Stimulated activated naive CD8-positive, alpha-beta T cell treated with anti-CD3 and anti-CD28 coated beads, Interleukin-15, Interleukin-2, amounts not matched to agents 100 ng/mL and 50 ng/mL, for 24 hours (primary cell): ENCODE results near the gene PSMC6.
"Not testable (repeated sequence)": the region's sequence is repeated elsewhere in the genome, so short reads cannot be mapped to it uniquely, and the experiment has no call there.

ENCODE experiments used
- H3K27ac Mint-ChIP-seq: one replicate; pipeline ENCODE4 v1.8.0; 2021; ENCODE audit warnings: mild to moderate bottlenecking, mixed read lengths
- H3K27me3 Mint-ChIP-seq: one replicate; pipeline ENCODE4 v1.8.0; 2021; ENCODE audit warnings: mixed read lengths
- H3K36me3 Mint-ChIP-seq: one replicate; pipeline ENCODE4 v1.8.0; 2021; ENCODE audit warnings: low read depth, mixed read lengths
- H3K4me1 Mint-ChIP-seq: one replicate; pipeline ENCODE4 v1.8.0; 2021; ENCODE audit warnings: low read depth, mixed read lengths
- H3K4me3 Mint-ChIP-seq: one replicate; pipeline ENCODE4 v1.8.0; 2021; ENCODE audit warnings: mild to moderate bottlenecking, mixed read lengths
- H3K9me3 Mint-ChIP-seq: one replicate; pipeline ENCODE4 v1.8.0; 2021; ENCODE audit warnings: mixed read lengths

The PSMC6 gene

GRCh38 chr14:52695481-52696091 lies 11.4 kb upstream of the PSMC6 start, which contains the start of gene ERO1A:
Gene ERO1A (minus strand): TSS chr14:52695558. CDS start chr14:52695481, 77 bp downstream.
- peak within 1 kb of the TSS; percentile 99 for H3K4me3 Mint-ChIP-seq
- H3K36me3 Mint-ChIP-seq, result peaks cover 25% of the 10 kb centered on the region
- H3K9me3 Mint-ChIP-seq, result no peaks in the 10 kb centered on the region

GRCh38 chr14:52700701-52701172 lies 6.3 kb upstream of the PSMC6 start:
- no peaks in the 10 kb centered on the region for H3K36me3 Mint-ChIP-seq
- H3K27ac Mint-ChIP-seq, result no peak overlapping the region
- no peaks in the 10 kb centered on the region for H3K9me3 Mint-ChIP-seq
- no peaks in the 10 kb centered on the region for H3K27me3 Mint-ChIP-seq
- no peak overlapping the region for H3K4me3 Mint-ChIP-seq
- peaks cover 13% of the 10 kb centered on the region for H3K4me1 Mint-ChIP-seq

More at GRCh38 chr14:52695481-52696091, 11.4 kb upstream of the PSMC6 start, which contains the start of gene ERO1A:
- H3K27me3 Mint-ChIP-seq, result no peaks in the 10 kb centered on the region
- H3K27ac Mint-ChIP-seq, result peak within 1 kb of the TSS; percentile 99
- peaks cover 42% of the 10 kb centered on the region for H3K4me1 Mint-ChIP-seq

GRCh38 chr14:52701223-52701622 lies 5.8 kb upstream of the PSMC6 start:
- no peak overlapping the region for H3K4me3 Mint-ChIP-seq

GRCh38 chr14:52703225-52703624 lies 3.8 kb upstream of the PSMC6 start:
- Mint-ChIP-seq H3K36me3 (peaks cover 12% of the 10 kb centered on the region), H3K27me3 (no peaks in the 10 kb centered on the region), H3K27ac (no peak overlapping the region), H3K9me3 (no peaks in the 10 kb centered on the region), H3K4me1 (peaks cover 34% of the 10 kb centered on the region), H3K4me3 (no peak overlapping the region)

More at GRCh38 chr14:52701223-52701622, 5.8 kb upstream of the PSMC6 start:
- Mint-ChIP-seq H3K27me3 (no peaks in the 10 kb centered on the region), H3K36me3 (no peaks in the 10 kb centered on the region), H3K27ac (no peak overlapping the region), H3K9me3 (no peaks in the 10 kb centered on the region), H3K4me1 (peaks cover 17% of the 10 kb centered on the region)

- Mint-ChIP-seq H3K27ac (no peak overlapping the region), H3K36me3 (peaks cover 16% of the 10 kb centered on the region), H3K4me3 (no peak overlapping the region), H3K27me3 (no peaks in the 10 kb centered on the region), H3K9me3 (no peaks in the 10 kb centered on the region), H3K4me1 (peaks cover 38% of the 10 kb centered on the region)
These were observed 3.3 kb upstream of the PSMC6 start for GRCh38 chr14:52703664-52704063.

GRCh38 chr14:52706286-52706685 lies 714 bp upstream of the PSMC6 start:
- Mint-ChIP-seq H3K4me3 (peak overlapping the region; percentile 100), H3K9me3 (no peaks in the 10 kb centered on the region), H3K4me1 (peaks cover 58% of the 10 kb centered on the region), H3K27me3 (no peaks in the 10 kb centered on the region), H3K27ac (peak overlapping the region; percentile 99), H3K36me3 (peaks cover 43% of the 10 kb centered on the region)

GRCh38 chr14:52711666-52712065 lies 4.7 kb downstream of the PSMC6 start:
- Mint-ChIP-seq H3K4me1 (peaks cover 57% of the 10 kb centered on the region), H3K27me3 (no peaks in the 10 kb centered on the region), H3K27ac (peak overlapping the region; percentile 28), H3K9me3 (no peaks in the 10 kb centered on the region), H3K4me3 (no peak overlapping the region), H3K36me3 (peaks cover 88% of the 10 kb centered on the region)

- Mint-ChIP-seq H3K36me3 (peaks cover 75% of the 10 kb centered on the region), H3K4me3 (no peak overlapping the region), H3K9me3 (no peaks in the 10 kb centered on the region), H3K27ac (no peak overlapping the region), H3K4me1 (peaks cover 15% of the 10 kb centered on the region), H3K27me3 (no peaks in the 10 kb centered on the region)
These were observed 9.2 kb downstream of the PSMC6 start for GRCh38 chr14:52716155-52716554.

- Mint-ChIP-seq H3K4me3 (no peak overlapping the region), H3K4me1 (peaks cover 32% of the 10 kb centered on the region), H3K36me3 (peaks cover 76% of the 10 kb centered on the region), H3K27me3 (no peaks in the 10 kb centered on the region), H3K27ac (peak overlapping the region; percentile 4), H3K9me3 (no peaks in the 10 kb centered on the region)
These were observed 16.7 kb downstream of the PSMC6 start for GRCh38 chr14:52723514-52724359.

- Mint-ChIP-seq H3K27me3 (no peaks in the 10 kb centered on the region), H3K4me3 (no peak overlapping the region), H3K27ac (peak overlapping the region; percentile 4), H3K4me1 (peaks cover 33% of the 10 kb centered on the region), H3K9me3 (no peaks in the 10 kb centered on the region), H3K36me3 (peaks cover 72% of the 10 kb centered on the region)
These were observed 17.3 kb downstream of the PSMC6 start for GRCh38 chr14:52724360-52724644.

GRCh38 chr14:52727509-52727908 lies 20.5 kb downstream of the PSMC6 start:
- not testable (repeated sequence) for H3K4me3 Mint-ChIP-seq, H3K9me3 Mint-ChIP-seq, H3K27ac Mint-ChIP-seq, H3K27me3 Mint-ChIP-seq
- H3K4me1 Mint-ChIP-seq, result peaks cover 35% of the 10 kb centered on the region
- H3K36me3 Mint-ChIP-seq, result peaks cover 48% of the 10 kb centered on the region

GRCh38 chr14:52729035-52729434 lies 22.0 kb downstream of the PSMC6 start:
- H3K36me3 Mint-ChIP-seq, result peaks cover 49% of the 10 kb centered on the region
- H3K4me3 Mint-ChIP-seq, H3K27me3 Mint-ChIP-seq, H3K9me3 Mint-ChIP-seq: not testable (repeated sequence)
- H3K27ac Mint-ChIP-seq, result peak overlapping the region; percentile 58
- peaks cover 36% of the 10 kb centered on the region for H3K4me1 Mint-ChIP-seq

- peaks cover 49% of the 10 kb centered on the region for H3K36me3 Mint-ChIP-seq
- H3K9me3 Mint-ChIP-seq, result no peaks in the 10 kb centered on the region
- H3K27ac Mint-ChIP-seq, result peak overlapping the region; percentile 93
- peaks cover 41% of the 10 kb centered on the region for H3K4me1 Mint-ChIP-seq
- H3K27me3 Mint-ChIP-seq, result no peaks in the 10 kb centered on the region
- H3K4me3 Mint-ChIP-seq, result peak overlapping the region; percentile 96
These were observed 22.6 kb downstream of the PSMC6 start for GRCh38 chr14:52729585-52729924.

GRCh38 chr14:52729925-52730708 lies 23.1 kb downstream of the PSMC6 start, which contains the start of gene STYX:
Gene STYX (plus strand): TSS chr14:52730166. CDS start chr14:52730475, 309 bp downstream.
- Mint-ChIP-seq H3K27ac (peak within 1 kb of the TSS; percentile 93), H3K27me3 (no peaks in the 10 kb centered on the region), H3K4me1 (peaks cover 44% of the 10 kb centered on the region), H3K36me3 (peaks cover 44% of the 10 kb centered on the region), H3K9me3 (no peaks in the 10 kb centered on the region), H3K4me3 (peak within 1 kb of the TSS; percentile 96)

GRCh38 chr14:52730709-52731111 lies 23.7 kb downstream of the PSMC6 start:
- Mint-ChIP-seq H3K4me3 (peak overlapping the region; percentile 96), H3K4me1 (peaks cover 46% of the 10 kb centered on the region), H3K36me3 (peaks cover 38% of the 10 kb centered on the region), H3K9me3 (no peaks in the 10 kb centered on the region), H3K27me3 (no peaks in the 10 kb centered on the region), H3K27ac (peak overlapping the region; percentile 93)
